GM21526 (cell line): ENCODE results near the gene SEPTIN14.
"Not testable (repeated sequence)": the region's sequence is repeated elsewhere in the genome, so short reads cannot be mapped to it uniquely, and the experiment has no call there.

Source experiments
- ATAC-seq: cut with Tn5 transposase; IDR thresholded peaks from one replicate; pipeline ENCODE4 v1.9.1; 2021; ENCODE audit warnings: moderate library complexity; ENCODE audit not compliant: unreplicated experiment, low FRiP score

The SEPTIN14 gene

GRCh38 chr7:55862652-55863051 is at the start of gene SEPTIN14:
Gene SEPTIN14, minus strand, starts transcription at chr7:55862752. Its CDS starts 756 bp downstream, at chr7:55861996.
- ATAC-seq = not testable (repeated sequence)

- peak; percentile 98 for ATAC-seq
Measured at GRCh38 chr7:55903985-55904759, 41.6 kb upstream of the SEPTIN14 start.

GRCh38 chr7:55901059-55901458 is 38.5 kb upstream of the SEPTIN14 start:
- not testable (repeated sequence) for ATAC-seq

- no peak for ATAC-seq
Measured at GRCh38 chr7:55898287-55898686, 35.7 kb upstream of the SEPTIN14 start.

- ATAC-seq = no peak
Measured at GRCh38 chr7:55895021-55895420, 32.5 kb upstream of the SEPTIN14 start.

- no peak for ATAC-seq
Measured at GRCh38 chr7:55893940-55894339, 31.4 kb upstream of the SEPTIN14 start.

- ATAC-seq = not testable (repeated sequence)
Measured at GRCh38 chr7:55888378-55888777, 25.8 kb upstream of the SEPTIN14 start.

DNA sequence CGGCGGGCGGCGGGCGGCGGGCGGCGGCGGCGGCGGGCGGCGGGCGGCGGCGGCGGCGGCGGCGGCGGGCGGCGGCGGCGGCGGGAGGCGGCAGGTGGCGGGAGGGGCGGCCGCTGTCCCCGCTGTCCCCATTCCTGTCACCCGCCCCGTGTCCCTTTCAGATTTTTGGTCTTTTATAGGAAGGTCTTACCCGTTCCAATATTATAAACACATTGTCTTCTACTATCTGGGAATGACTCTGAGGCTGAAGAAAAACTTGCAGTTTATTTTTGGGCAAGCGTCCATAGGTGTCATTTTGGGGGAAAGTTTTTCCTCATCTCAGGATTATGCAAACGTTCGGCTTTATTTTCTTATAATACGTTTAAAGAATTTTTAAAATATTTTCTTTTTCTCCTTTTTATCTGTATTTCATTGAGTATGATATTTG is 25.3 kb upstream of the SEPTIN14 start:
- no peak for ATAC-seq

DNA sequence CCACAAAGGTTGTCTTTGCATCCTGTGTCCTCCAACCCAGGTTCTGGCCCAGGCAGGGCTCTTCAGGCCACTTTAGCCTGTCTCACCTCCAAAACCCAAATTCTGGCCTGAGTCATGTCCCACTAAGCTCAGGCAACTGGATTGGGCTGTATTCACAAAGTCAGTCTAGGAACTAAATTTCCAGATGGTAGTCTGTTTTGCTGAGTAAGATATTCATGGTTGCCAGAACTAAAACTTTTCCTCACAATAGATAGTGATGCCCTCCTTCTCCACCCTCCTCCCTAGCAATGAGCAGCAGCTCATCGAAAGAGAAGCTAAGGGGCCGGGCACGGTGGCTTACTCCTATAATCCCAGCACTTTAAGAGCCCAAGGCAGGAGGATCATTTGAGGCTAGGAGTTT is 21.8 kb upstream of the SEPTIN14 start:
- ATAC-seq = no peak

GRCh38 chr7:55878691-55879090 is 16.1 kb upstream of the SEPTIN14 start:
- ATAC-seq = no peak

GRCh38 chr7:55877308-55877707 is 14.8 kb upstream of the SEPTIN14 start:
- no peak for ATAC-seq

- no peak for ATAC-seq
Measured at GRCh38 chr7:55873765-55874164, 11.2 kb upstream of the SEPTIN14 start.

GRCh38 chr7:55871932-55872485 is 9.5 kb upstream of the SEPTIN14 start:
- ATAC-seq = no peak

DNA sequence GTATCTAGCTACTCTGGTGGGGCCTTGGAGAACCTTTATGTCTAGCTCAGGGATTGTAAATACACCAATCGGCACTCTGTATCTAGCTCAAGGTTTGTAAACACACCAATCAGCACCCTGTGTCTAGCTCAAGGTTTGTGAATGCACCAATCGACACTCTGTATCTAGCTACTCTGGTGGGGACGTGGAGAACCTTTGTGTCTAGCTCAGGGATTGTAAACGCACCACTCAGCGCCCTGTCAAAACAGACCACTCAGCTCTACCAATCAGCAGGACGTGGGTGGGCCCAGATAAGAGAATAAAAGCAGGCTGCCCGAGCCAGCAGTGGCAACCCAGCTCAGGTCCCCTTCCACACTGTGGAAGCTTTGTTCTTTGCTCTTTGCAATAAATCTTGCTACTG is 6.4 kb upstream of the SEPTIN14 start:
- ATAC-seq = not testable (repeated sequence)

DNA sequence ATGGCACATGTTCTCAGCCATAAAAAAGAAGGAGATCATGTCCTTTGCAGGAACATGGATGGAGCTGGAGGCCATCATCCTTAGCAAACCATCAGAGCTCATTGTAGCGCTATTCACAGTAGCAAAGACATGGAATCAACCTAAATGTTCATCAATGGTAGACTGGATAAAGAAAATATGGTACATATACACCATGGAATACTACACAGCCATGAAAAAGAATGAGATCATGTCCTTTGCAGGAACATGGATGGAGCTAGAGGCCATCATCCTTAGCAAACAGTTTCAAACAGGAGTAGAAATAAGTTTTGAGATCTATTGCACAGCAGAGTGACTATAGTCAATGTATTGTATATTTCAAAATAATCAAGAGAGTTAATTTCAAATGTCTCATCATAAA is 17.4 kb downstream of the SEPTIN14 start:
- not testable (repeated sequence) for ATAC-seq

DNA sequence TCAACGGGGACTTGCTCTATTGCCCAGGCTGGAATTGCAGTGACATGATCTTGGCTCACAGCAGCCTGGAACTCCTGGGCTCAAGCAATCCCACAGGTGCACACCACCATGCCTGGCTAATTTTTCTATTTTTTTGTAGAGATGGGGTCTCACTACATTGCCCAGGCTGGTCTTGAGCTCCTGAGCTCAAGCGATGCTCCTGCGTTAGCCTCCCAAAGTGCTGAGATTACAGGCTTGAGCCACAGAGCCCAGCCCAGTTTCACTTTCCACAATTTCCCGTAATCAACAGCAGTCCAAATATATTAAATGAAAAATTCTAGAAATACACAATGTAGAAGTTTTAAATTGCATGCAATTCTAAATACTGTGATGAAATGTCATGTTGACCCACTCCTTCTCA is 24.0 kb downstream of the SEPTIN14 start:
- no peak for ATAC-seq

DNA sequence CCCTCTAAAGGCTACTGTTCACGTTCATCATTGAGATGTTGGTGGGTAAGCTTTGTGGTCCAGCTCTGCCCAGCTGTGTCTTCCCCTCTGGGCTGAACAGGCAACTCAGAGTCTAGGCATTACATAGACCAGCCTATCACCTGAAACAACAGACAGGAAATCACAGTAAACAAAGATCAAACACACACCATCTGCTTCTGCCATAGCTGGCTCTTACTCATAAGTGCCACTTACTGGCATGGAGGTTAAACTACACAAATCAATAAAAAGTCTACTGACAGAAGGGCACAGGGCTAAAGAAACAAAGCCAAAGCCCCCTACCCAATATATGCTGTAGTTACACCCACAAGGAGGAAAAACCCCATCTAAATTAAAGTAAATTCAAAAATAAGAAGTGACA is 35.0 kb downstream of the SEPTIN14 start:
- ATAC-seq = no peak

DNA sequence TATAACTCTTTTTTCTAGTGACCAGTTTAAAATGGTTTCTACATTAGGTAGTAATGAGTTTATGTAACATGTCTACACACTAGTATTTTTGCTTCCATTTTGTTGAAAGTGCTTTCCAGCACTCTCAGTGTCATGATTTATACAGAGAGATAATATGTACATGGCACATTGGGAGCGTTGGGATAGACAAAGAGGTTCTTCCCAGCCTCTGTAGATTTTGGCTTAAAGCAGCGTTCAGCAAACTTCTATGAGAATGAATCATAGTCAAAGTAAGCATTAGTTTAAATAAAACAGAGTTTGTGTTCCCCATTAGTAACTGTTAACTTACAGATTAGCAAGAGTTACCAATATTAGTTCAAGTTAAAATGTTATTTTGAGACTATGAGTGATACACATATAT is 43.9 kb downstream of the SEPTIN14 start:
- ATAC-seq = no peak

- ATAC-seq = not testable (repeated sequence)
Measured at GRCh38 chr7:55797260-55797659, 65.3 kb downstream of the SEPTIN14 start.

DNA sequence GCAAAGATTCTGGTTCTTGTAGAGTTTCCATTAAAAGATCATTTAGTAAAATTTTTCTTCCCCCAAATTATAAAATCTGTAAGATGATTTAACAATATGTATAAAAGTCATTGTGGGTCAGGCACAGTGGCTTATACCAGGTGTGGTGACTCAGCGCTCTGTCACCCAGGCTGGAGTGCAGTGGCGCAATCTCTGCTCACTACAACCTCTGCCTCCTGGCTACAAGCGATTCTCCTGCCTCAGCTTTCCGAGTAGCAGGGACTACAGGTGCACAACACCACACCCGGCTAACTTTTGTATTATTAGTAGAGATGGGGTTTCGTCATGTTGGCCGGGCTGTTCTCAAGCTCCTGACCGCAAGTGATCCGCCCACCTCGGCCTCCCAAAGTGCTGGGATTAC is 68.0 kb downstream of the SEPTIN14 start:
- no peak for ATAC-seq

DNA sequence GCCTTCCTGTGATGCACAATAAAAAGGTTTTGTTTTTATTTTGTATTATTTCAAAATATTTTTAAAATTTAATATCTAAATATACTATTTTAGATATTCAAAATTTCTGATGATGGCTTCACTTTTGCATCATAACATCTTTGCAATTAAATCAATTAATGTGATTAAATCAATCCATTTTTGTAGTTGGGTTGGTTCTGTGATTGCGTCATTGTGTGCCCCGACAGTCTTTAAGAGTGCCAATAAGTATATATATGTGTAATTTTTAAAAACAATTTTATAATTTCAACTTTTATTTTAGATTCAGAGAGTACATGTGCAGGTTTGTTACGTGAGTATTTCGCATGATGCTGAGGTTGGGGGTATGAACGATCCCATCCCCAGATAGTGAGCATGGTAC is 70.5 kb downstream of the SEPTIN14 start:
- ATAC-seq = no peak

DNA sequence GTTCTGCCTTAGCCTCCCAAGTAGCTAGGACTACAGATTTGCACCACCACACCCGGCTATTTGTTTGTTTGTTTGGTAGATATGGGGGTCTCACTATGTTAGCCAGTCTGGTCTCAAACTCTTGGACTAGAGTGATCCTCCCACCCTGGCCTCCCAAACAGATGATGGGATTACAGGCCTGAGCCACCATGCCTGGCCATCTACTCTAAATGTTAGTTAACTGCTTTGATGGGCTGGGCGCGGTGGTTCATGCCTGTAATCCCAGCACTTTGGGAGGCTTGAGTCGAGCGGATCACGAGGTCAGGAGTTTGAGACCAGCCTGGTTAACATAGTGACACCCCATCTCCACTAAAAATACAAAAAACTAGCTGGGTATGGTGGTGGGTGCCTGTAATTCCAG is 74.8 kb downstream of the SEPTIN14 start:
- ATAC-seq = no peak
